PC-3 (cell line): ENCODE data around the gene SRSF10. TPM values are rescaled to one million over a fixed set of nuclear protein-coding genes. Genes with fewer than 3 reads are reported as not detected.
"Not testable (repeated sequence)": the region's sequence is repeated elsewhere in the genome, so short reads cannot be mapped to it uniquely, and the experiment has no call there.

Source experiments
- ATAC-seq: fragments of 200-7000 bp; cut with Tn5 transposase; 2 replicates; pipeline ENCODE4 v1.9.1; 2020; ENCODE audit warnings: mild to moderate bottlenecking, moderate library complexity
- BruUV-seq: library from RNA; stranded (reverse); fragments of 400-500 nt; replicated peaks from 2 replicates; lab custom pipeline; 2021; lab: Mats Ljungman, UMichigan
- CTCF ChIA-PET: fragments of 300-600 bp; sonication (Branson Sonifier 250); formaldehyde crosslinking; loops from one replicate; lab custom pipeline; 2022; ENCODE audit warnings: antibody characterized with exemption; lab: Charles Lee
- POLR2A ChIA-PET: fragments of 300-600 bp; sonication (Branson Sonifier 250); formaldehyde crosslinking; loops from one replicate; lab custom pipeline; 2022; ENCODE audit warnings: antibody characterized with exemption; ENCODE audit not compliant: unreplicated experiment; lab: Charles Lee
- DNase-seq: peaks from one replicate; pipeline ENCODE4 v3.0.0-alpha.2; 2015
- H2AFZ ChIP-seq: fragments of 300-600 bp; sonication (generic); 2 replicates; pipeline ENCODE4 v1.6.0; 2016; ENCODE audit warnings: antibody characterized with exemption, low read length
- H3F3A ChIP-seq: fragments of 300-600 bp; sonication (generic); one replicate; pipeline ENCODE4 v1.6.0; 2017; ENCODE audit warnings: antibody characterized with exemption, low read length, control low read depth, mild to moderate bottlenecking; ENCODE audit not compliant: unreplicated experiment
- H3K27ac ChIP-seq: fragments of 300-600 bp; sonication (generic); 2 replicates; pipeline ENCODE4 v1.5.1; 2016; ENCODE audit warnings: mild to moderate bottlenecking, low read length
- H3K27me3 ChIP-seq: fragments of 300-600 bp; sonication (generic); 2 replicates; pipeline ENCODE4 v1.6.1; 2016; ENCODE audit warnings: low read length, mixed read lengths
- H3K36me3 ChIP-seq: fragments of 300-600 bp; sonication (generic); 2 replicates; pipeline ENCODE4 v1.6.1; 2016; ENCODE audit warnings: low read depth, mixed run types, low read length, mixed read lengths
- H3K4me1 ChIP-seq: fragments of 300-600 bp; sonication (generic); 2 replicates; pipeline ENCODE4 v1.5.1; 2016; ENCODE audit warnings: low read length; ENCODE audit not compliant: insufficient read depth
- H3K4me2 ChIP-seq: fragments of 300-600 bp; sonication (generic); 2 replicates; pipeline ENCODE4 v1.6.0; 2016; ENCODE audit warnings: low read length
- H3K4me3 ChIP-seq: fragments of 300-600 bp; sonication (generic); 2 replicates; pipeline ENCODE4 v1.5.1; 2016; ENCODE audit warnings: mild to moderate bottlenecking, low read length, mixed read lengths
- H3K79me2 ChIP-seq: fragments of 300-600 bp; sonication (generic); 2 replicates; pipeline ENCODE4 v1.6.1; 2017; ENCODE audit warnings: low read length, mixed read lengths
- H3K9ac ChIP-seq: fragments of 300-600 bp; sonication (generic); 2 replicates; pipeline ENCODE4 v1.6.0; 2016; ENCODE audit warnings: mild to moderate bottlenecking, low read length
- H3K9me2 ChIP-seq: fragments of 300-600 bp; sonication (generic); replicated peaks from 2 replicates; pipeline ENCODE4 v1.6.1; 2016; ENCODE audit warnings: mixed run types, low read length, mixed read lengths
- H3K9me3 ChIP-seq: fragments of 300-600 bp; sonication (generic); 2 replicates; pipeline ENCODE4 v1.6.1; 2016; ENCODE audit warnings: low read length, mixed read lengths
- H4K20me1 ChIP-seq: fragments of 300-600 bp; sonication (generic); 2 replicates; pipeline ENCODE4 v1.6.1; 2016; ENCODE audit warnings: low read length, mixed read lengths
- EZH2 ChIP-seq: fragments of 300-600 bp; sonication (generic); IDR thresholded peaks from one replicate; pipeline ENCODE4 v1.6.1; 2017; ENCODE audit warnings: antibody characterized with exemption, mild to moderate bottlenecking, low read length; ENCODE audit not compliant: unreplicated experiment
- EZH2phosphoT487 ChIP-seq: fragments of 300-600 bp; sonication (generic); IDR thresholded peaks from 2 replicates; pipeline ENCODE4 v1.6.1; 2018; ENCODE audit warnings: mild to moderate bottlenecking, antibody characterized with exemption, low read length, borderline replicate concordance
- intact Hi-C: fragments of 100-400 bp; cut with micrococcal nuclease; formaldehyde crosslinking; loops from 2 replicates; pipeline ENCODE4 v1.9.0; 2023
- total RNA-seq: library from RNA; depleted of rRNA; stranded (reverse); fragments of >200 nt; gene quantifications from 2 replicates; pipeline ENCODE4 v1.2.3, GENCODE V29; 2014
- TF ChIP-seq, protein P1 (sequence below): fragments of 300-600 bp; sonication (generic); conservative IDR thresholded peaks from 2 replicates; pipeline ENCODE4 v1.5.1; 2017; ENCODE audit warnings: antibody characterized with exemption, low read depth, mild to moderate bottlenecking, low read length

Gene SRSF10
- total RNA-seq, 1 experiment from 2014 or later: 109 TPM

- TF ChIP-seq EZH2phosphoT487: no peak
- no peak for TF ChIP-seq EZH2
- TF ChIP-seq, protein P1, sequence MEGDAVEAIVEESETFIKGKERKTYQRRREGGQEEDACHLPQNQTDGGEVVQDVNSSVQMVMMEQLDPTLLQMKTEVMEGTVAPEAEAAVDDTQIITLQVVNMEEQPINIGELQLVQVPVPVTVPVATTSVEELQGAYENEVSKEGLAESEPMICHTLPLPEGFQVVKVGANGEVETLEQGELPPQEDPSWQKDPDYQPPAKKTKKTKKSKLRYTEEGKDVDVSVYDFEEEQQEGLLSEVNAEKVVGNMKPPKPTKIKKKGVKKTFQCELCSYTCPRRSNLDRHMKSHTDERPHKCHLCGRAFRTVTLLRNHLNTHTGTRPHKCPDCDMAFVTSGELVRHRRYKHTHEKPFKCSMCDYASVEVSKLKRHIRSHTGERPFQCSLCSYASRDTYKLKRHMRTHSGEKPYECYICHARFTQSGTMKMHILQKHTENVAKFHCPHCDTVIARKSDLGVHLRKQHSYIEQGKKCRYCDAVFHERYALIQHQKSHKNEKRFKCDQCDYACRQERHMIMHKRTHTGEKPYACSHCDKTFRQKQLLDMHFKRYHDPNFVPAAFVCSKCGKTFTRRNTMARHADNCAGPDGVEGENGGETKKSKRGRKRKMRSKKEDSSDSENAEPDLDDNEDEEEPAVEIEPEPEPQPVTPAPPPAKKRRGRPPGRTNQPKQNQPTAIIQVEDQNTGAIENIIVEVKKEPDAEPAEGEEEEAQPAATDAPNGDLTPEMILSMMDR: no peak
- Histone ChIP-seq H3K9me3 (no peaks in the 10 kb centered on the region), H2AFZ (no peak overlapping the region), H3K4me2 (no peak overlapping the region), H3K36me3 (no peaks in the 10 kb centered on the region), H3K27ac (no peak overlapping the region), H3K9me2 (no peaks in the 10 kb centered on the region), H3K9ac (no peak overlapping the region), H4K20me1 (no peaks in the 10 kb centered on the region), H3K4me1 (0 out of 2 replicates have a peak, but pooled peaks cover under 1% of the 10 kb centered on the region), H3K27me3 (no peaks in the 10 kb centered on the region), H3K4me3 (no peak overlapping the region), H3F3A (no peaks in the 10 kb centered on the region), H3K79me2 (no peaks in the 10 kb centered on the region)
- ATAC-seq (no peak), DNase-seq (no peak)
- POLR2A ChIA-PET: no interaction called here
- intact Hi-C loops: no loop called here
- CTCF ChIA-PET: interaction anchor here (0.5 to 0.6 kb wide), 2 partner anchors 11 to 26 kb away, joined by 4 to 5 read pairs; no protein-coding TSS in a partner anchor
- no TSS peak for BruUV-seq
Measured at GRCh38 chr1:23997812-23998211, 17.7 kb upstream of the SRSF10 start.

GRCh38 chr1:23996700-23997229 is 16.6 kb upstream of the SRSF10 start:
- CTCF ChIA-PET: no interaction called here
- BruUV-seq: no TSS peak
- intact Hi-C loops: no loop called here

DNA sequence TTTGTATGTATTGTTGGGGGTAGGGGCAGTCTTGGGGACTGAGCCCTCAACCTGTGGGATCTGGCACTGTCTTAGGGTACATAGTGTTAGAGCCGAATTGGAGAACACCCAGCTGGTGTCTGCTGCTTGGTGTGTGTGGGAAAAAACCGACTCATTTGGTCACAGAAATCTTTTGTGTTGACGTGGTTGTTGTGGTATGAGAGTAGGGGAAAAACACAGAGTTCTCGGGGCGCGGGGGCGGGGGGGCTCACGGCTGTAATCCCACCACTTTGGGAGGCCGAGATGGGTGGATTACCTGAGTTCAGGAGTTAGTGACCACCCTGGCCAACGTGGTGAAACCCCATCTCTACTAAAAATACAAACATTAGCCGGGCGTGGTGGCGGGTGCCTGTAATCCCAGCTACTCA is 15.3 kb upstream of the SRSF10 start:
- ATAC-seq: no peak
- TF ChIP-seq, protein P1: no peak
- TF ChIP-seq EZH2phosphoT487: no peak
- no peak for TF ChIP-seq EZH2
- no peaks in the 10 kb centered on the region for H3K79me2 ChIP-seq
- no peaks in the 10 kb centered on the region for H4K20me1 ChIP-seq
- no peak for DNase-seq
- H3K4me3 ChIP-seq: no peak overlapping the region
- no peak overlapping the region for H3K9ac ChIP-seq
- no peak overlapping the region for H3K4me2 ChIP-seq
- no peaks in the 10 kb centered on the region for H3K36me3 ChIP-seq
- H3K9me2 ChIP-seq: no peaks in the 10 kb centered on the region
- H2AFZ ChIP-seq: no peak overlapping the region
- CTCF ChIA-PET: no interaction called here
- H3K27me3 ChIP-seq: no peaks in the 10 kb centered on the region
- H3K27ac ChIP-seq: no peak overlapping the region
- BruUV-seq: no TSS peak
- POLR2A ChIA-PET: no interaction called here
- intact Hi-C loops: no loop called here
- no peaks in the 10 kb centered on the region for H3F3A ChIP-seq
- H3K4me1 ChIP-seq: no peaks in the 10 kb centered on the region
- H3K9me3 ChIP-seq: no peaks in the 10 kb centered on the region

More at GRCh38 chr1:23996700-23997229, 16.6 kb upstream of the SRSF10 start:
- Histone ChIP-seq H3K9ac (no peak overlapping the region), H3F3A (no peaks in the 10 kb centered on the region), H3K9me2 (no peaks in the 10 kb centered on the region), H3K27me3 (no peaks in the 10 kb centered on the region), H2AFZ (no peak overlapping the region), H3K9me3 (no peaks in the 10 kb centered on the region), H3K4me2 (no peak overlapping the region), H3K36me3 (no peaks in the 10 kb centered on the region), H3K79me2 (no peaks in the 10 kb centered on the region), H3K27ac (no peak overlapping the region), H4K20me1 (no peaks in the 10 kb centered on the region), H3K4me1 (no peaks in the 10 kb centered on the region), H3K4me3 (no peak overlapping the region)
- DNase-seq: no peak
- TF ChIP-seq, protein P1: no peak
- no peak for TF ChIP-seq EZH2
- TF ChIP-seq EZH2phosphoT487: no peak
- POLR2A ChIA-PET: no interaction called here
- no peak for ATAC-seq

GRCh38 chr1:23992011-23992410 is 11.9 kb upstream of the SRSF10 start:
- POLR2A ChIA-PET, H3K9ac ChIP-seq, H3K79me2 ChIP-seq, ATAC-seq, DNase-seq, H3K27me3 ChIP-seq, H3K4me2 ChIP-seq, H3K9me3 ChIP-seq, H3F3A ChIP-seq, H3K27ac ChIP-seq, H3K9me2 ChIP-seq, H3K4me1 ChIP-seq, BruUV-seq, H3K36me3 ChIP-seq, H3K4me3 ChIP-seq, CTCF ChIA-PET, intact Hi-C loops, H2AFZ ChIP-seq, H4K20me1 ChIP-seq: not testable (repeated sequence)
